Measurements from ENCODE around the gene ATP8B4.

DNA sequence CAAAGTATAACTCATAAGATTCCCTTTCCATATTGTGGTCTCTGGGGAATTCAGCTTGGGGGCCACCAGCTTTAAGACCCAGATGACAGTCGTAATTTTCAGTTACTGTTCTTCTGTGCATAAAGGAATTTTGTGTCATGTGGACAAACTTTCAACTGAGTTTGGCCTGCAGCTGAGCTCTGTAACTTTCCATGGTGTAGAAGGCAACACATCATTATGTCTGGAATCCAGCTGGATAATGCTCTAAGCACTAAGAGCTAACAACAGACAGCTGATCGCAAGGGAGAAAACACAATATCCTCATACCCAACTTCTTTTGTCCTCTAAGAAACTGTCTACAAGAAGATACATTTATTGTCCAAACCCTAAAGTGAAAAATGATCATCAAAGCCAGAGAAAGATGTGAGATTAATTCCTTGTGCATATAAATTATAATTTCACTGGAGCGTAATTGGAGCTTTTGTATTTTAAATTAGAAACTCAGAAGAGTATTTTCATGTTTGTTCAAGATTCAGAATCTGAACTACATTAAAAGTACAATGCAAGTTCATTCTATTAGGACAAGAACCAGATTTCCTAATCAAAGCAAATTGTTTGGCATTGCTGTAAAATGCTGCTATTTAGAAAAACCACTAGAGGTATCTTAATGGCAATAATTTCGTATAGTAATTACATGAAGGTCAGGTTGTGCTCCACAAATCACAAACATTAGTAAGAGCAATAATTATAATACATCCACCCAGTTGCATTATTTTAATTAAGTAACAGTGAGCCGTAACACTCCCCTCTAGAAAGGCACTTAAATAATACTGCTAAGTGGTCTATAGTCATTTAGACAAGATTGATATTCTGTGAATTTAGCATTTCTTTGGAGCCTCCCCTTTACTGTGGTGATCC is 218.8 kb downstream of the ATP8B4 start:
- TF ChIP-seq CTCF (IDR thresholded peaks at IDR 0.05; ENCODE audit: low read length), result no peak
- no peak for TF ChIP-seq EZH2 (IDR thresholded peaks at IDR 0.05; ENCODE audit: borderline replicate concordance, low read length)
